Activated naive CD4-positive, alpha-beta T cell treated with anti-CD3 and anti-CD28 coated beads, Interleukin-2, amount 50 U/mL, for 72 hours (primary cell): ENCODE results near the gene KLRF1. TPM values are rescaled to one million over a fixed set of nuclear protein-coding genes. Genes with fewer than 3 reads are reported as not detected.

Experiments
- ATAC-seq, 2 donors: fragments of 150-1000 bp; cut with Tn5 transposase; 2 replicates each; pipeline ENCODE4 v1.10.0; 2021; ENCODE audit warnings: mild to moderate bottlenecking in 2 of 2, moderate library complexity in 2 of 2
- DNase-seq, 2 donors: peaks; one replicate each; pipeline ENCODE4 v3.0.0; 2021 to 2022; ENCODE audit warnings: low spot score in 2 of 2
- H3K27ac Mint-ChIP-seq, 2 donors: one replicate each; pipeline ENCODE4 v1.8.0; 2022; ENCODE audit warnings: mild to moderate bottlenecking in 2 of 2, mixed read lengths in 2 of 2
- H3K36me3 Mint-ChIP-seq, 2 donors: one replicate each; pipeline ENCODE4 v1.8.0; 2022; ENCODE audit warnings: mixed read lengths in 2 of 2
- H3K9me3 Mint-ChIP-seq, 2 donors: one replicate each; pipeline ENCODE4 v1.8.0; 2022; ENCODE audit warnings: mixed read lengths in 2 of 2
- total RNA-seq, 2 donors: library from RNA; stranded (reverse); gene quantifications; one replicate each; pipeline ENCODE4 v1.2.3, GENCODE V29; 2022

The KLRF1 gene
- total RNA-seq, result under 1 TPM in 1 of 2 donors, not detected in 1; 0.45 TPM

DNA sequence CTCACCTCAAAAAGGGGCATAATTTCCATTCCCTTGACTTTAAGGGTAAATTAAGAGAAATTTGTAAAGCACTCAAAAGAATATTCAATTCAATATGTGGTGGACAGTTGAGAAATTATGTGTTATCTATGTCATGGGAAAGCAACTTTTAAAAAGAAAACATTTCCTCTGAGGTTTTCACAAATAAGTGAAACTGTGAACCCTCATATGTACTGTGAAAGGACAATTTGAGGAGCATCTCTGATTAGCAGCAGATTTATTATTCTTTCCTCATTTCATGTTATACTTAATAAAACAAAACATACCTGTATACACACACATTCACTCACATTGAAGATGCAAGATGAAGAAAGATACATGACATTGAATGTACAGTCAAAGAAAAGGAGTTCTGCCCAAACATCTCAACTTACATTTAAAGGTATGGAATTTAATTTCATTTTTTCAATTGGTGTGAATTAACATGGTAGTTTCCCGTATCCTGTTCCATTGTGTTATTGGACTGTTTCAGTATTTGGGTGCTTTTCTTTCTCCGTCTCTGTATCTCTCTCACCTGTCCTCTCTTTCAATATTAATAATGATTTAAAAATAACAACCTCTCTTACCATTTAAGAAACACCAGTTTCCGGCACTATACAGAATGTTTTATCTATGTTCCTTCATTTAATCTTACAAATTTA lies at the start of gene KLRF1:
TSS of gene KLRF1 (plus strand) at position 273 of the 680 bp plus-strand sequence. CDS start at position 337, 64 bp downstream.
- no peak within 1 kb of the TSS for H3K27ac Mint-ChIP-seq
- H3K9me3 Mint-ChIP-seq, result no peaks in the 10 kb centered on the region
- DNase-seq, result no peak
- ATAC-seq, result no peak
- H3K36me3 Mint-ChIP-seq, result peaks cover 3 to 9% of the 10 kb centered on the region in 2 donors

GRCh38 chr12:9779209-9779608 lies 48.1 kb upstream of the KLRF1 start:
- ATAC-seq, result no peak
- H3K36me3 Mint-ChIP-seq, result peaks cover 0 to 7% of the 10 kb centered on the region in 2 donors
- H3K27ac Mint-ChIP-seq, result peak overlapping the region in 1 of 2 donors; percentile 34
- H3K9me3 Mint-ChIP-seq, result peaks cover 0 to 9% of the 10 kb centered on the region in 2 donors
- DNase-seq, result no peak

- ATAC-seq, result peak in 1 of 2 donors; percentile 16
- Mint-ChIP-seq H3K36me3 (peaks cover 0 to 7% of the 10 kb centered on the region in 2 donors), H3K9me3 (peaks cover 0 to 9% of the 10 kb centered on the region in 2 donors), H3K27ac (peak overlapping the region; percentile 12 to 48)
- DNase-seq, result no peak
Measured at GRCh38 chr12:9781360-9781759, 45.9 kb upstream of the KLRF1 start.

- H3K36me3 Mint-ChIP-seq, result peaks cover 0 to 7% of the 10 kb centered on the region in 2 donors
- peaks cover 0 to 9% of the 10 kb centered on the region in 2 donors for H3K9me3 Mint-ChIP-seq
- DNase-seq, result no peak
- no peak overlapping the region for H3K27ac Mint-ChIP-seq
- no peak for ATAC-seq
Measured at GRCh38 chr12:9782547-9783382, 44.5 kb upstream of the KLRF1 start.

DNA sequence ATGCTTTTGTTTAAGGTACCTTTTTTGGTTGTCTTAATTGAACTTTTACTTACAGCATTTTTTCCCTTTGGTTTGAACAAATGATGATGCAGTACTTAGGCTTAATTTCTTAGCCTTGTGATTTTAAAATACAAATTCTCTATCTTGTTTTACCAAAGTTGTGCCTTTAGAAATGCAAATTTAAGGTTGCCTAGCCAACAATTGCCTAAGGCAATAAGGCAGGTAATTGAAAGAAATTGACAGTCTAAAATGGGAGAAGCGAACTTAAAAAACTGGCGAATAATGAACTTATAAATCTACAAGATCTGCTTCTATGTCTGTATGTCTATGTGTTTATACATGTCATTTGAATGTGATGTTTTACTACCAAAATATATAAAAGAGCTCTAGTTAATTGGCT lies 43.0 kb upstream of the KLRF1 start:
- no peak for ATAC-seq
- Mint-ChIP-seq H3K36me3 (peaks cover 0 to 3% of the 10 kb centered on the region in 2 donors), H3K27ac (no peak overlapping the region), H3K9me3 (peaks cover 1 to 8% of the 10 kb centered on the region in 2 donors)
- DNase-seq, result no peak

- H3K9me3 Mint-ChIP-seq, result peaks cover 4% of the 10 kb centered on the region in 2 donors
- ATAC-seq (no peak), DNase-seq (no peak)
- no peaks in the 10 kb centered on the region for H3K36me3 Mint-ChIP-seq
- H3K27ac Mint-ChIP-seq, result no peak overlapping the region
Measured at GRCh38 chr12:9784816-9785215, 42.5 kb upstream of the KLRF1 start.

DNA sequence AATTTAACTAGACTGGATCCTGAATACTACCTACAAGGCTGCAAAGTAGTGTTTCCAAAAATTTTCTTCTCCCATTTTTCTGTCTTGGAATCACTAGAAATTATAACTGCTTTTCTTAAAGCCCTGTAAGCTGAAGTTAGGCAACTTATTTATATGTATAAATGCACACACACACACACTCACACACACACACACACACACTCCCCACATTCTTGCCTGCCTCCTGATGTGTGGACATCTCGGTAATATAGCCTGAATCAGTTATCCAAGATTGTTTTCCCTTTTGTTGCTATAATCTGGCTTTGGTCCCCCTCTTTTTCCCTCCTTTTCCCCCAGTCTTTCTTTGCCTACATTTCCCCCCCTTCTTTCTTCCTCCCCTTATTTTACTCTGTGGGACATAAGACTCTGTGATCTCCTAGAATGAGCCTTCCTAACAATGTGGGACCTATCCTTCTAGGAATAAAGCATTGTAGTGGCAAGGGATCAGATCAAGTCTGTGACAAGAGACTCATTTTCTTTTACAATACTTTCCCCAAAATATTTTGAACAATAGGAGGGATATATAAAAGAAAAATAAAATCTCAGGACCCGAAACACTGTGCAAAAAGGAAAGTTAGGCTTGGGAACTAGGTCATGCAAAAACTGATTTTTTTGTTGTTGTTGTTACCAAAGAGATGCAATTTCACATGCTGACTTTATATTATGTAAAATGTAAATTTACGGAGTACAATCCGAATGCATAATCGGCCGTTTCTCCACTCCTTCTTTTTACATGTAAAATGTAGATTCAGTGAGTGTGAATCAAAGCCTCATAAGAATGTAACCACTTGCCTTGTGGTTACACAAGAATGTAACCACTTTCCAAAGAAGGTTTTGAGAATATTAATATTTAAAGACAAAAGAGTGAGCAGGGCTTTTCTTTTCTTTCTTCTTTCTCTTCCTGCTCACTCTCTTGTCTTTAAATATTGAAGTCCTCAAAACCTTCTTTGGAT lies 40.3 kb upstream of the KLRF1 start:
- peaks cover 8 to 9% of the 10 kb centered on the region in 2 donors for H3K9me3 Mint-ChIP-seq
- H3K27ac Mint-ChIP-seq, result peak overlapping the region in 1 of 2 donors; percentile 16
- H3K36me3 Mint-ChIP-seq, result peaks cover 0 to 6% of the 10 kb centered on the region in 2 donors
- DNase-seq (no peak), ATAC-seq (no peak)

DNA sequence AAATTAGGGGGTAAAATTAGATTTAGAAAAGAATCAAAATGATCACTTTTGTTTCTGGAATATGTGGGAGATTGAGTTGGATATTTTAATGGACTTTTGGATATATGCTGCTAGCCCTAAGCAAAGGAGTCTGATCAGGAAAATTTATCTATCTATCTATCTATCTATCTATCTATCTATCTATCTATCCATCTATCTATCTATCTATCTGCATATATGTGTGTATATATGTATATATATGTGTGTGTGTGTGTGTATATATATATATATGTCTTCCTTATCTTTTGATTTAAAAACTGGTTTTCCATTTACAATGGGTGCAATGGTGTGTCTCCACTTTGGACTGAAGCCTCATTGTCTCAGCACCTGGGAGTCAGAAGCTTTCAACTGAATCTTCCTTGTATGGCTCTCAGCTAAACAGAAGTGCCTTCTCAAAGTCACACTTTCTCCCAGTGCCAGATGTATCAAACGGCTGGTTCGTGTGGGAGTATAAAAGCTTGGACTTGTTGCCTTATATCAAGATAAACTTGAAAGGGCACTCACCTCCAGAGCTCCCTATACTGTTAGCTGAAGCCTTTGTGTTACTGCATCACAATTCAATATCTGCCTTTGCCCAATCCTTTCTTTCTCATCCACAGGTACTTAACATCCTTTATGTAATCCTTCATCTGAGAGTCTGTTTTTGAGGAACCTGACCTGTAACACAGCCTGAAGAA lies 34.9 kb upstream of the KLRF1 start:
- peak overlapping the region; percentile 53 to 91 for H3K27ac Mint-ChIP-seq

DNA sequence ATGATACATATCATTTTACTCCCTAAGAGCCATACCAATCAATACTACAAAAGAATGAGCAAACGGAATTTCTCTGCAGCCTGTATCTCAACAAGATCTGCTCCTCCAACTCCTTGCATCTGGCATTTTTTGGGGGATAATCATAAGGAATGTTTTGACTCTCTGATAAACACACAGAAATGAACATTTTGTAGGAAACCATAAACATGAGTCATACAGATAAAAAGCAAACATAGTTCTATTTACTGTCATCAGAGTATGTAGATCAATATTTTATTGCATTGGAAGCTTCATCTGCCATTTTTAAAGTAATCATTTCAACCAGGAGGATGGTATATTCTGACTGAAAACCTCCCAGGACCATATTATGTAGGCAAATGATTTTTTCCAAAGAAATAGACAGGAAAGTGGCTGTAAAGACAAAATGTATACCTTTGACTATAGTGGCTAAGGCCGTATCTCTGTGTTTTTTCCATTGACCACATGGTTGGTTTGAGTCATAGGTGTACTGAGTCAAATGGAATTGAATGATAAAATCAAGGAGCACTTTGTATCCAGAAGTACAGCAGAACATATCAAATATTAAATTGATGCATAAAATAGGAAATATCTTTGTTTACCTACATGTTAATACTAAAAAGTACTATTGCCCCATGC lies 34.2 kb upstream of the KLRF1 start:
- Mint-ChIP-seq H3K36me3 (peaks cover 6% of the 10 kb centered on the region in 2 donors), H3K27ac (peak overlapping the region; percentile 53 to 91)
- ATAC-seq, result peak; percentile 55 to 63

More for the DNA sequence above, 34.9 kb upstream of the KLRF1 start:
- Mint-ChIP-seq H3K9me3 (peaks cover 4 to 9% of the 10 kb centered on the region in 2 donors), H3K36me3 (peaks cover 6% of the 10 kb centered on the region in 2 donors)
- no peak for ATAC-seq
- DNase-seq, result no peak

DNA sequence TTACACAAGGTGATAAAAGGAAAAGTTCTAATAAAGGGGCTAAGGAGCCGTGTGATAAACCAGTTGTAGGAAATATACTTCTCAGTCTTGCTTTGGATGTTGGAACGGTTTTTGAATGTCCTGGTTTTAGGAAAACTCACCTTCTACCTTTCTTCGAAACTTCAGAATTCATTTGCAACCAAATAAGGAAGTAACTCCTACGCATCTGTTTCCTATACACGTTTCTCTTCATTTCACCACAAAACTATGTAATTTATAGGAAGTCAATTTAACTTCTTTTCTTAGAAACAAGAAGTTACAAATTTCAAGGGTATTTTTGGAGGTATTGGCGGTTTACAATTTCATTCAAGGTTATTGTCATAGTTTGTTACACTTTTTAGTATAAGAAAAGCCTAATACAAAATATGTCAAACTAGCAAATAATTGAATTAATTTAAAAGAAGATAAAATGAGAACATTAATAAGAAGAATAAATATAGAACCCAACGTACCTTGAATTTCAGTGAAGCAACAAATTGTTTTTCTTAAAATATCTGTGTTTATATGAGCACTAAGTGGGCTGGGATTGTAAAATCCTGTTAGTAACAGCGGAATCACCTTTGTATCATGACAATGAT lies 33.4 kb upstream of the KLRF1 start:
- H3K36me3 Mint-ChIP-seq, result peaks cover 6% of the 10 kb centered on the region in 2 donors
- no peak for ATAC-seq
- H3K9me3 Mint-ChIP-seq, result peaks cover 4 to 9% of the 10 kb centered on the region in 2 donors
- DNase-seq, result no peak
- peak overlapping the region; percentile 53 to 91 for H3K27ac Mint-ChIP-seq

More for the DNA sequence above, 34.2 kb upstream of the KLRF1 start:
- DNase-seq, result no peak
- peaks cover 4 to 9% of the 10 kb centered on the region in 2 donors for H3K9me3 Mint-ChIP-seq

DNA sequence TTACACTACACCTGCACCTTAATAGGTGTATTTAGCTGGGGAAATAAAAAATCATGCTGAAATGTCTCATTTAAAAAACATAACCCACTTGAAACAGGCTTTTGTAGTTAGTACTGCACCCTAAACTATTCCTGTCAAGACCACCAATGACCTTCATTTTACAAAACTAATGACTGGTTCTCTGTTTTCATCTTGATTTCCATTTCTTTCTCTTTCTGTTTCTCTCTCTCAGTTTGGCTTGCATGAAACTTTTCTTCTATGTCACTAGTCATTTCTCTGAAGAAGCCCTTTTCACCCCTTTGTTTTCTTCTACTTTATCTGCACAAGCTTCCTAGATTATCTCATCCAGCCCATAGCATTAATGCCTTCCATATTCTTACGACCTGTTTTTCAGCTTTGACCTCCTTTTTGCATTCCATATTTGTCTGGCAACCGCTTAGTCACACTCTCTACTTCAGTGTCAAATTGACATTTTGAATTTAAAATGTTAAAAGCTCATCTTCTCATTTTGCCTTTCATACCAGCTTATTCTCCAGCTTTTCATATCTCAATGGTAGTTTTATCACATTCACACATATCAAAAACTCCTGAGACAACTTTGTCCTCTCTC lies 32.7 kb upstream of the KLRF1 start:
- ATAC-seq, result peak; percentile 43 to 65
- Mint-ChIP-seq H3K36me3 (peaks cover 6% of the 10 kb centered on the region in 2 donors), H3K27ac (peak overlapping the region; percentile 53 to 91), H3K9me3 (peaks cover 4 to 5% of the 10 kb centered on the region in 2 donors)
- DNase-seq, result no peak

GRCh38 chr12:9795945-9796344 lies 31.3 kb upstream of the KLRF1 start:
- no peaks in the 10 kb centered on the region for H3K9me3 Mint-ChIP-seq
- H3K36me3 Mint-ChIP-seq, result peaks cover under 1 to 6% of the 10 kb centered on the region in 2 donors
- ATAC-seq (no peak), DNase-seq (no peak)
- peak overlapping the region; percentile 53 to 91 for H3K27ac Mint-ChIP-seq

DNA sequence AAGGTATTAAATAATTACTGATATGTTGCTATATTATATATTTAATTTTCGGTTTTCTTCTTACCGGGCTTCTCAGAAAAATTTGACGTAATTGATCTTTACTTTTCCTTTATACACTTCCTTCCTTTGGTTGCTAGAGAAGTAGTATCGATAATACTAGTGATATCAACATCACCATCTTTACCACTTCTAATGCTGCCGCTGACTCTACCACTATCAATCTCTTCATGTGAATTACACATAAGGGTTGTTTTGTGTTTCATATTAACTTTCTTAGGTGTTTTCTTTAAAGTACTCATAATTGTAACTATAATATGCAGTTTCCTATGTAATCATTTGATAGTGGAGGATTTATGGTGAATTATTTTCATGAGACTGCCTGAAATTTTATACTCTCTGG lies 30.9 kb upstream of the KLRF1 start:
- Mint-ChIP-seq H3K9me3 (no peaks in the 10 kb centered on the region), H3K36me3 (peaks cover 0 to 6% of the 10 kb centered on the region in 2 donors), H3K27ac (peak overlapping the region; percentile 53 to 91)
- ATAC-seq (peak; percentile 45 to 60), DNase-seq (no peak)

- H3K36me3 Mint-ChIP-seq, result peaks cover 0 to 6% of the 10 kb centered on the region in 2 donors
- no peaks in the 10 kb centered on the region for H3K9me3 Mint-ChIP-seq
- peak overlapping the region; percentile 53 to 91 for H3K27ac Mint-ChIP-seq
- no peak for ATAC-seq
- DNase-seq, result no peak
Measured at GRCh38 chr12:9796971-9797370, 30.3 kb upstream of the KLRF1 start.
